Body of pancreas (tissue), 4 donors: Measurements from ENCODE around the gene ZFYVE9. TPM values are rescaled to one million over a fixed set of nuclear protein-coding genes. Genes with fewer than 3 reads are reported as not detected.

Experiments used
- ATAC-seq: fragments of 150-250 bp; one replicate; pipeline ENCODE4 v1.9.1; 2016
- DNase-seq, 4 donors: peaks; one replicate each; pipeline ENCODE4 v3.0.0-alpha.2; 2019
- H3K27ac ChIP-seq, 4 donors: fragments of 200-600 bp; sonication (generic); 1 replicate in 3 of 4; 2 replicates in 1 of 4; pipeline versions ENCODE4 v1.5.1 to v1.6.1; 2016 to 2019; ENCODE audit warnings: mild to moderate bottlenecking in 1 of 4, mixed read lengths in 1 of 4, moderate library complexity in 1 of 4
- H3K27me3 ChIP-seq, 2 donors: fragments of 200-600 bp; sonication (generic); one replicate each; pipeline ENCODE4 v1.6.0; 2016; ENCODE audit warnings: mild to moderate bottlenecking in 1 of 2
- H3K36me3 ChIP-seq, 2 donors: fragments of 200-600 bp; sonication (generic); replicated peaks in 1 of 2; 2 replicates each; pipeline ENCODE4 v1.5.1; 2016; ENCODE audit warnings: low read depth in 2 of 2; ENCODE audit not compliant: insufficient read depth in 1 of 2
- H3K4me1 ChIP-seq: fragments of 200-600 bp; sonication (generic); one replicate; pipeline ENCODE4 v1.6.0; 2016
- H3K4me3 ChIP-seq, 2 donors: fragments of 200-600 bp; sonication (generic); 1 replicate in 1 of 2; 2 replicates in 1 of 2; pipeline ENCODE4 v1.5.1; 2016 to 2019
- H3K9me3 ChIP-seq, 3 donors: fragments of 200-600 bp; sonication (generic); 1 replicate in 2 of 3; 2 replicates in 1 of 3; pipeline ENCODE4 v1.5.1; 2016
- CTCF ChIP-seq, 7 experiments: fragments of 450-650 bp in 4 of 7; fragments of 200-600 bp in 3 of 7; sonication (generic) in 3 of 7; IDR thresholded peaks; one replicate each; pipeline ENCODE4 v1.5.1; 2016 to 2019; ENCODE audit warnings: antibody characterized with exemption in 7 of 7
- POLR2A ChIP-seq, 3 donors: fragments of 450-650 bp; IDR thresholded peaks; one replicate each; pipeline ENCODE4 v1.6.1; 2016; ENCODE audit warnings: antibody characterized with exemption in 3 of 3, mild to moderate bottlenecking in 2 of 3
- WGBS, 2 donors: methylation state at CpG; one replicate each; pipeline ENCODE4 v1.1.5; 2017; 5-methylcytosine and 5-hydroxymethylcytosine counted together
- intact Hi-C: fragments of 100-400 bp; cut with DNase I; formaldehyde crosslinking; loops from one replicate; pipeline ENCODE4 v1.15.1; 2023
- total RNA-seq, 2 donors: library from RNA; depleted of rRNA; stranded (reverse); fragments of >200 nt; gene quantifications; one replicate each; pipeline ENCODE4 v1.1.0, GENCODE V29; 2016

The ZFYVE9 gene
- total RNA-seq, 2 donors from 2014 or later: 21.5 to 23.4 TPM

DNA sequence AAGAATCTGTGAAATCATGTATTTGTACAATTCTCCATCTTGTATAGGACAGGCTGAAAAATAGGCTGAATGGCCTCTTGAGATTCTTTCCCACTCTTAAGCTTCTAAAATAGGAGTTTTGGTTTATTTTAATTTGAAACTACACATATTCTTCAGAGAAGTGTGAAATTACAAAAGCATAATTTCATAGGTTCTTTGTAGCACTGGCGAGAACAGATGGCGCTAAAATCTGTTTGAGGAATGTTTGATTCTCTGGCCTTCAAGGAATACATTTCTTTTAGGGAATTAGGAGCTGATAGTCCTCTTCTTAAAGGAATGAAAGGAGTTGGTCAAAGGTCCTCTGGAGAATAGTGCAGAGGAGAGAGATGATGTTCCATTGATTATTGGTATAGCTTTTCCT, 179.2 kb downstream of the ZFYVE9 start:
- intact Hi-C loops: no loop called here
- DNase-seq (no peak), ATAC-seq (no peak)

DNA sequence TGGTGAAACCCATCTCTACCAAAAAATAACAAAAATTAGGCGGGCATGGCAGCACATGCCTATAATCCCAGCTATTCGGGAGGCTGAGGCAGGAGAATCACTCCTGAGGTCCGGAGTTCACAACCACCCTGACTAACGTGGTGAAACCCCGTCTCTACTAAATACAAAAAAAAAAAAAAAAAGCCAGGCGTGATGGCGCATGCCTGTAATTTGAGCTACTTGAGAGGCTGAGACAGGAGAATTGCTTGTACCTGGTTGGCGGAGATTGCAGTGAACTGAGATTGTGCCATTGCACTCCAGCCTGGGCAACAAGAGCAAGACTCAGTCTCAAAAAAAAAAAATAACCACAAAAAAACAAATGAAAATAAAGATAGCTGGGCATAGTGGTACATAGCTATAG, 181.8 kb downstream of the ZFYVE9 start:
- ATAC-seq: no peak
- Histone ChIP-seq H3K4me1 (no peaks in the 10 kb centered on the region), H3K36me3 (no peaks in the 10 kb centered on the region), H3K4me3 (no peak overlapping the region), H3K27me3 (no peaks in the 10 kb centered on the region), H3K27ac (no peak overlapping the region), H3K9me3 (no peaks in the 10 kb centered on the region)
- WGBS, 2 donors: 94 to 96% methylated on average over 8 of the region's 8 CpGs
- intact Hi-C loops: no loop called here
- TF ChIP-seq POLR2A (IDR thresholded peaks at IDR 0.05) (no peak), CTCF (IDR thresholded peaks at IDR 0.05) (no peak)
- no peak for DNase-seq

More for the DNA sequence above, 179.2 kb downstream of the ZFYVE9 start:
- H3K4me1 ChIP-seq: no peaks in the 10 kb centered on the region
- 94 to 97% methylated on average over 2 of the region's 2 CpGs for WGBS, 2 donors
- H3K4me3 ChIP-seq: no peak overlapping the region
- TF ChIP-seq POLR2A (IDR thresholded peaks at IDR 0.05) (no peak), CTCF (IDR thresholded peaks at IDR 0.05) (no peak)
- H3K27me3 ChIP-seq: no peaks in the 10 kb centered on the region
- no peaks in the 10 kb centered on the region for H3K36me3 ChIP-seq
- no peaks in the 10 kb centered on the region for H3K9me3 ChIP-seq
- no peak overlapping the region for H3K27ac ChIP-seq

DNA sequence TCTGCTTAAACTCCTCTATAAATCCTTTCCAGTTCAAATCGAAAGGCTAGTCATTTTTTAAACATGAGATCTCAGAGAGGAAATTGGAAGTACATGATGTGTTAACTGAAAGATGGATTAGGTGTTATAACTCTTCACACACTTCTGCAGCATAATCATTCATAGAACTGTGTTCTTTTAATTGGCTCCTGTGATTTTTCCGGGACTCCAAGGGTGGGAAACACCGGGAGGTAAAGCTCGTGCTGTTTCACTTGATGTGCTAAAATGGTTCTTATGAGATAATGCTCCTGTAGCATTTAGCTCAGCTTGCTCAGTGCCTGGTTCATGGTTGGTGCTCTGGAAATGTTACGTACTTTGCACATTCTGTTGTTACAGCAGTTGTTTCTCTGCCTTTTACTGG, 183.9 kb downstream of the ZFYVE9 start:
- no peaks in the 10 kb centered on the region for H3K36me3 ChIP-seq

DNA sequence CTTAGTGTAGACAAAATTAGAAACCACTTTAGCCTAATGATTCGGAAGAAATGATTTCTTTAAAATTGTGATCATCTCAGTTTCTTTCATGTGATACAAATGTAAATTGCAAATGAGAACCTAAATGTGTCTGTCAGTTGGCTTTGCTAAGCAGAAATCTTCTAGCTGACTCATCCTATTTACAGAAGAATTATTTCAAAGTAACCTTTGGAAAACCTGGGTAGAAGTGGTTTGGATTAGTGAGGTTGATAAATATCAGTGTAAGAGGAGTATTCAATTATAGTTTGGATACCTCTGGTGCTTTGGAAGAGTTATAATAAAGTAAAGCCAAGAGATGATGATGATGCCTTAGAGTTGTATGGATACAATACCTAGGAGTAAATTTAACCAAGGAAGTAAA, 186.7 kb downstream of the ZFYVE9 start:
- 90 to 96% methylated on average over 1 of the region's 1 CpG for WGBS, 2 donors
- intact Hi-C loops: no loop called here
- TF ChIP-seq POLR2A (IDR thresholded peaks at IDR 0.05) (no peak), CTCF (IDR thresholded peaks at IDR 0.05) (no peak)

More for the DNA sequence above, 183.9 kb downstream of the ZFYVE9 start:
- no peaks in the 10 kb centered on the region for H3K27me3 ChIP-seq
- no peaks in the 10 kb centered on the region for H3K9me3 ChIP-seq
- no peak for TF ChIP-seq POLR2A (IDR thresholded peaks at IDR 0.05)
- no peak for TF ChIP-seq CTCF (IDR thresholded peaks at IDR 0.05)
- no peaks in the 10 kb centered on the region for H3K4me1 ChIP-seq
- no peak overlapping the region for H3K27ac ChIP-seq
- H3K4me3 ChIP-seq: no peak overlapping the region
- intact Hi-C loops: no loop called here
- DNase-seq: no peak
- ATAC-seq: no peak
- 81 to 88% methylated on average over 5 of the region's 5 CpGs for WGBS, 2 donors

GRCh38 chr1:52332411-52332810, 190.5 kb downstream of the ZFYVE9 start:
- intact Hi-C loops: no loop called here
- TF ChIP-seq POLR2A (IDR thresholded peaks at IDR 0.05) (no peak), CTCF (IDR thresholded peaks at IDR 0.05) (no peak)
- no peaks in the 10 kb centered on the region for H3K9me3 ChIP-seq
- 91 to 97% methylated on average over 1 of the region's 1 CpG for WGBS, 2 donors
- no peaks in the 10 kb centered on the region for H3K27me3 ChIP-seq
- peaks cover 0 to 2% of the 10 kb centered on the region in 2 donors for H3K36me3 ChIP-seq
- no peaks in the 10 kb centered on the region for H3K4me1 ChIP-seq
- no peak overlapping the region for H3K27ac ChIP-seq
- ATAC-seq (no peak), DNase-seq (no peak)
- H3K4me3 ChIP-seq: no peak overlapping the region

More for the DNA sequence above, 186.7 kb downstream of the ZFYVE9 start:
- H3K27ac ChIP-seq: no peak overlapping the region
- ATAC-seq (no peak), DNase-seq (no peak)
- H3K27me3 ChIP-seq: no peaks in the 10 kb centered on the region
- H3K4me1 ChIP-seq: no peaks in the 10 kb centered on the region
- no peaks in the 10 kb centered on the region for H3K9me3 ChIP-seq
- H3K36me3 ChIP-seq: peaks cover 0 to 2% of the 10 kb centered on the region in 2 donors
- H3K4me3 ChIP-seq: no peak overlapping the region
